Activated gamma-delta T cell treated with Interleukin-2 at 50 U/mL for 16 hours (primary cell): Measurements from ENCODE around the gene EVI5.

Experiments used
- DNase-seq: peaks from one replicate; pipeline ENCODE4 v3.0.0-alpha.2; 2020

EVI5 gene

GRCh38 chr1:92481599-92481925, 303.3 kb downstream of the EVI5 start:
- DNase-seq, result no peak

- DNase-seq, result no peak
These were observed 303.9 kb downstream of the EVI5 start for GRCh38 chr1:92480813-92481598.

GRCh38 chr1:92480200-92480812, 304.6 kb downstream of the EVI5 start:
- no peak for DNase-seq

GRCh38 chr1:92479587-92479986, 305.3 kb downstream of the EVI5 start:
- DNase-seq, result no peak

GRCh38 chr1:92478393-92478792, 306.5 kb downstream of the EVI5 start:
- DNase-seq, result no peak

GRCh38 chr1:92476071-92476631, 308.8 kb downstream of the EVI5 start:
- DNase-seq, result peak; percentile 55

- no peak for DNase-seq
These were observed 309.9 kb downstream of the EVI5 start for GRCh38 chr1:92475029-92475428.

- no peak for DNase-seq
These were observed 311.0 kb downstream of the EVI5 start for GRCh38 chr1:92473781-92474495.

- DNase-seq, result no peak
These were observed 314.7 kb downstream of the EVI5 start for GRCh38 chr1:92470216-92470615.

- no peak for DNase-seq
These were observed 318.1 kb downstream of the EVI5 start for GRCh38 chr1:92466683-92467352.

- DNase-seq, result no peak
These were observed 319.7 kb downstream of the EVI5 start for GRCh38 chr1:92465256-92465647.

- DNase-seq, result no peak
These were observed 320.2 kb downstream of the EVI5 start for GRCh38 chr1:92464588-92465255.

- no peak for DNase-seq
These were observed 323.4 kb downstream of the EVI5 start for GRCh38 chr1:92461364-92462097.

- DNase-seq, result no peak
These were observed 325.0 kb downstream of the EVI5 start for GRCh38 chr1:92459871-92460320.
